Liver (tissue), 9 donors: ENCODE data around the gene KCNIP4. TPM values are rescaled to one million over a fixed set of nuclear protein-coding genes. Genes with fewer than 3 reads are reported as not detected.

Source experiments
- DNase-seq: peaks from one replicate; pipeline ENCODE4 v3.0.0-alpha.2; 2017; ENCODE audit warnings: low spot score
- H3K27ac ChIP-seq, 2 donors: one replicate each; pipeline ENCODE4 v1.7.0; 2013; ENCODE audit warnings: inconsistent platforms in 2 of 2, low read length in 2 of 2, control low read depth in 1 of 2, low read depth in 1 of 2, mild to moderate bottlenecking in 1 of 2
- H3K27me3 ChIP-seq, 4 donors: one replicate each; pipeline versions ENCODE4 v1.6.1 to v1.7.0; 2013; ENCODE audit warnings: low read length in 3 of 4, inconsistent platforms in 1 of 4, mild to moderate bottlenecking in 1 of 4, moderate library complexity in 1 of 4; ENCODE audit not compliant: control insufficient read depth in 4 of 4, insufficient read depth in 4 of 4
- H3K36me3 ChIP-seq, 4 donors: one replicate each; pipeline versions ENCODE4 v1.6.1 to v1.7.0; 2013; ENCODE audit warnings: low read length in 3 of 4, mild to moderate bottlenecking in 3 of 4, low read depth in 1 of 4, moderate library complexity in 1 of 4; ENCODE audit not compliant: control insufficient read depth in 4 of 4, insufficient read depth in 3 of 4
- H3K4me1 ChIP-seq, 4 donors: one replicate each; pipeline versions ENCODE4 v1.6.1 to v1.7.0; 2013; ENCODE audit warnings: low read length in 3 of 4, mild to moderate bottlenecking in 3 of 4, moderate library complexity in 1 of 4; ENCODE audit not compliant: control insufficient read depth in 4 of 4, insufficient read depth in 4 of 4
- H3K4me3 ChIP-seq, 3 donors: one replicate each; pipeline versions ENCODE4 v1.6.1 to v1.7.0; 2013; ENCODE audit warnings: low read length in 3 of 3, control low read depth in 1 of 3, low read depth in 1 of 3, mild to moderate bottlenecking in 1 of 3
- H3K9ac ChIP-seq, 2 donors: one replicate each; pipeline ENCODE4 v1.7.0; 2013; ENCODE audit warnings: low read length in 2 of 2, mild to moderate bottlenecking in 2 of 2, moderate library complexity in 2 of 2, control low read depth in 1 of 2, low read depth in 1 of 2
- H3K9me3 ChIP-seq, 4 donors: one replicate each; pipeline versions ENCODE4 v1.6.1 to v1.7.0; 2013; ENCODE audit warnings: low read length in 3 of 4; ENCODE audit not compliant: control insufficient read depth in 4 of 4
- EGR1 ChIP-seq, 2 donors: IDR thresholded peaks; 2 replicates each; pipeline ENCODE4 v1.6.1; 2016 to 2018; ENCODE audit warnings: antibody characterized with exemption in 2 of 2, low read depth in 2 of 2
- FOXA1 ChIP-seq: IDR thresholded peaks from 2 replicates; pipeline ENCODE4 v1.6.1; 2016; ENCODE audit warnings: antibody characterized with exemption
- FOXA2 ChIP-seq: IDR thresholded peaks from 2 replicates; pipeline ENCODE4 v1.6.1; 2016; ENCODE audit warnings: antibody characterized with exemption
- GABPA ChIP-seq, 2 donors: IDR thresholded peaks in 1 of 2; conservative IDR thresholded peaks in 1 of 2; 2 replicates each; pipeline ENCODE4 v1.6.1; 2016; ENCODE audit warnings: antibody characterized with exemption in 2 of 2, mild to moderate bottlenecking in 1 of 2, moderate library complexity in 1 of 2
- HNF4A ChIP-seq, 2 donors: conservative IDR thresholded peaks; 2 replicates each; pipeline ENCODE4 v1.6.1; 2016; ENCODE audit warnings: antibody characterized with exemption in 2 of 2, mild to moderate bottlenecking in 2 of 2
- HNF4G ChIP-seq: IDR thresholded peaks from 2 replicates; pipeline ENCODE4 v1.6.1; 2016; ENCODE audit warnings: antibody characterized with exemption
- JUND ChIP-seq, 2 donors: IDR thresholded peaks; 2 replicates each; pipeline ENCODE4 v1.6.1; 2016; ENCODE audit warnings: antibody characterized with exemption in 2 of 2
- NR2F2 ChIP-seq: IDR thresholded peaks from 2 replicates; pipeline ENCODE4 v1.6.1; 2016; ENCODE audit warnings: antibody characterized with exemption
- RAD21 ChIP-seq, 2 donors: IDR thresholded peaks; 2 replicates each; pipeline ENCODE4 v1.6.1; 2016; ENCODE audit warnings: antibody characterized with exemption in 2 of 2, mild to moderate bottlenecking in 2 of 2
- REST ChIP-seq: IDR thresholded peaks from 2 replicates; pipeline ENCODE4 v1.6.1; 2016; ENCODE audit warnings: antibody characterized with exemption, mild to moderate bottlenecking
- RXRA ChIP-seq, 2 donors: IDR thresholded peaks; 2 replicates each; pipeline ENCODE4 v1.6.1; 2017 to 2018; ENCODE audit warnings: antibody characterized with exemption in 2 of 2, mild to moderate bottlenecking in 1 of 2
- SP1 ChIP-seq: IDR thresholded peaks from 2 replicates; pipeline ENCODE4 v1.6.1; 2018; ENCODE audit warnings: antibody characterized with exemption, mild to moderate bottlenecking
- TAF1 ChIP-seq: conservative IDR thresholded peaks from 2 replicates; pipeline ENCODE4 v1.6.1; 2016; ENCODE audit warnings: antibody characterized with exemption, mild to moderate bottlenecking
- YY1 ChIP-seq: IDR thresholded peaks from 2 replicates; pipeline ENCODE4 v1.6.1; 2016; ENCODE audit warnings: antibody characterized with exemption, mild to moderate bottlenecking
- polyA plus RNA-seq, 2 donors: library from polyadenylated mRNA; stranded (reverse) in 1 of 2; unstranded in 1 of 2; fragments of 200-250 nt in 1 of 2; fragments of >200 nt in 1 of 2; fragmentation: Nextera tagmentation in 1 of 2; extraction: Ambion mirVana in 1 of 2; gene quantifications; one replicate each; pipeline versions ENCODE4 v1.2.1 to v1.2.3, GENCODE V29; 2013 to 2015
- total RNA-seq, 2 donors: library from RNA; depleted of rRNA; stranded (reverse); fragments of >200 nt; gene quantifications; one replicate each; pipeline ENCODE4 v1.2.3, GENCODE V29; 2014
- TF ChIP-seq, protein P1 (sequence below): IDR thresholded peaks from 2 replicates; pipeline ENCODE4 v1.6.1; 2016; ENCODE audit warnings: antibody characterized with exemption
- TF ChIP-seq, protein P2 (sequence below): IDR thresholded peaks from 2 replicates; pipeline ENCODE4 v1.6.1; 2016; ENCODE audit warnings: antibody characterized with exemption
- TF ChIP-seq, protein P3 (sequence below): fragments of 150-350 bp; IDR thresholded peaks from 2 replicates; pipeline ENCODE4 v1.5.1; 2017; ENCODE audit warnings: improper control_type of control experiment, low read depth, low read length; ENCODE audit not compliant: missing input control
- TF ChIP-seq, protein P4 (sequence below): IDR thresholded peaks from 2 replicates; pipeline ENCODE4 v1.6.1; 2016; ENCODE audit warnings: antibody characterized with exemption
- donor health status: healthy.
- donor health status: healthy.
- donor health status: healthy.
- donor health status: healthy.
- donor health status: healthy.

Gene KCNIP4
- total and polyA plus RNA-seq, 4 donors: 0.08 to 0.14 TPM; not detected in 2

- peaks cover 0 to 4% (median 0%) of the 10 kb centered on the region in 4 donors for H3K27me3 ChIP-seq
- H3K27ac ChIP-seq: no peak overlapping the region
- H3K4me3 ChIP-seq: no peak overlapping the region
- TF ChIP-seq, protein P1, sequence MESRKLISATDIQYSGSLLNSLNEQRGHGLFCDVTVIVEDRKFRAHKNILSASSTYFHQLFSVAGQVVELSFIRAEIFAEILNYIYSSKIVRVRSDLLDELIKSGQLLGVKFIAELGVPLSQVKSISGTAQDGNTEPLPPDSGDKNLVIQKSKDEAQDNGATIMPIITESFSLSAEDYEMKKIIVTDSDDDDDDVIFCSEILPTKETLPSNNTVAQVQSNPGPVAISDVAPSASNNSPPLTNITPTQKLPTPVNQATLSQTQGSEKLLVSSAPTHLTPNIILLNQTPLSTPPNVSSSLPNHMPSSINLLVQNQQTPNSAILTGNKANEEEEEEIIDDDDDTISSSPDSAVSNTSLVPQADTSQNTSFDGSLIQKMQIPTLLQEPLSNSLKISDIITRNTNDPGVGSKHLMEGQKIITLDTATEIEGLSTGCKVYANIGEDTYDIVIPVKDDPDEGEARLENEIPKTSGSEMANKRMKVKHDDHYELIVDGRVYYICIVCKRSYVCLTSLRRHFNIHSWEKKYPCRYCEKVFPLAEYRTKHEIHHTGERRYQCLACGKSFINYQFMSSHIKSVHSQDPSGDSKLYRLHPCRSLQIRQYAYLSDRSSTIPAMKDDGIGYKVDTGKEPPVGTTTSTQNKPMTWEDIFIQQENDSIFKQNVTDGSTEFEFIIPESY: no peak
- no peak for TF ChIP-seq RAD21 (IDR thresholded peaks at IDR 0.05)
- TF ChIP-seq YY1: no peak
- no peak for TF ChIP-seq EGR1 (IDR thresholded peaks at IDR 0.05; ENCODE audit: low read depth in 2 of 2)
- no peak for TF ChIP-seq SP1
- no peak for TF ChIP-seq HNF4G
- TF ChIP-seq FOXA1: no peak
- TF ChIP-seq REST: no peak
- TF ChIP-seq TAF1: no peak
- TF ChIP-seq GABPA (IDR thresholded peaks at IDR 0.05 in 1 of 2, conservative IDR thresholded peaks at IDR 0.05 in 1 of 2): no peak
- no peak for TF ChIP-seq FOXA2
- TF ChIP-seq, protein P2, sequence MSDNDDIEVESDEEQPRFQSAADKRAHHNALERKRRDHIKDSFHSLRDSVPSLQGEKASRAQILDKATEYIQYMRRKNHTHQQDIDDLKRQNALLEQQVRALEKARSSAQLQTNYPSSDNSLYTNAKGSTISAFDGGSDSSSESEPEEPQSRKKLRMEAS: no peak
- TF ChIP-seq NR2F2: no peak
- TF ChIP-seq, protein P3, sequence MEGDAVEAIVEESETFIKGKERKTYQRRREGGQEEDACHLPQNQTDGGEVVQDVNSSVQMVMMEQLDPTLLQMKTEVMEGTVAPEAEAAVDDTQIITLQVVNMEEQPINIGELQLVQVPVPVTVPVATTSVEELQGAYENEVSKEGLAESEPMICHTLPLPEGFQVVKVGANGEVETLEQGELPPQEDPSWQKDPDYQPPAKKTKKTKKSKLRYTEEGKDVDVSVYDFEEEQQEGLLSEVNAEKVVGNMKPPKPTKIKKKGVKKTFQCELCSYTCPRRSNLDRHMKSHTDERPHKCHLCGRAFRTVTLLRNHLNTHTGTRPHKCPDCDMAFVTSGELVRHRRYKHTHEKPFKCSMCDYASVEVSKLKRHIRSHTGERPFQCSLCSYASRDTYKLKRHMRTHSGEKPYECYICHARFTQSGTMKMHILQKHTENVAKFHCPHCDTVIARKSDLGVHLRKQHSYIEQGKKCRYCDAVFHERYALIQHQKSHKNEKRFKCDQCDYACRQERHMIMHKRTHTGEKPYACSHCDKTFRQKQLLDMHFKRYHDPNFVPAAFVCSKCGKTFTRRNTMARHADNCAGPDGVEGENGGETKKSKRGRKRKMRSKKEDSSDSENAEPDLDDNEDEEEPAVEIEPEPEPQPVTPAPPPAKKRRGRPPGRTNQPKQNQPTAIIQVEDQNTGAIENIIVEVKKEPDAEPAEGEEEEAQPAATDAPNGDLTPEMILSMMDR: no peak
- TF ChIP-seq, protein P4, sequence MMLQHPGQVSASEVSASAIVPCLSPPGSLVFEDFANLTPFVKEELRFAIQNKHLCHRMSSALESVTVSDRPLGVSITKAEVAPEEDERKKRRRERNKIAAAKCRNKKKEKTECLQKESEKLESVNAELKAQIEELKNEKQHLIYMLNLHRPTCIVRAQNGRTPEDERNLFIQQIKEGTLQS: no peak
- no peak for TF ChIP-seq RXRA (IDR thresholded peaks at IDR 0.05)
- no peak for TF ChIP-seq HNF4A (conservative IDR thresholded peaks at IDR 0.05)
- TF ChIP-seq JUND (IDR thresholded peaks at IDR 0.05): no peak
- H3K4me1 ChIP-seq: no peaks in the 10 kb centered on the region
- no peak for DNase-seq
- H3K9me3 ChIP-seq: no peaks in the 10 kb centered on the region
- no peak overlapping the region for H3K9ac ChIP-seq
- H3K36me3 ChIP-seq: no peaks in the 10 kb centered on the region
These were observed 736.7 kb downstream of the KCNIP4 start for GRCh38 chr4:21211846-21212245.
